ENCODE results near the gene TAF11. TPM values are rescaled to one million over a fixed set of nuclear protein-coding genes. Genes with fewer than 3 reads are reported as not detected.

The TAF11 gene
- total and polyA plus RNA-seq, 2 donors (not counting 3 experiments of a cell fraction or from before 2014, with no cell fraction given) = 30.7 to 37.1 TPM

GRCh38 chr6:34852406-34853085 is 35.3 kb downstream of the TAF11 start:
- Histone ChIP-seq H3K9me1 (replicated peaks; ENCODE audit: control insufficient read depth, extremely low read depth, insufficient read depth, low read length) (no peaks in the 10 kb centered on the region), H3K4me1 (ENCODE audit: control insufficient read depth, extremely low read depth, insufficient read depth, low read length) (no peaks in the 10 kb centered on the region), H4K20me1 (replicated peaks; ENCODE audit: control insufficient read depth, extremely low read depth, insufficient read depth, low read length) (no peaks in the 10 kb centered on the region), H3K79me2 (ENCODE audit: control insufficient read depth, insufficient read depth, low read length) (no peaks in the 10 kb centered on the region), H3K27ac (ENCODE audit: insufficient read depth, low read depth, low read length) (no peak overlapping the region), H2AFZ (ENCODE audit: low read depth, low read length) (no peak overlapping the region), H3K36me3 (ENCODE audit: control insufficient read depth in 2 of 2, extremely low read depth in 1 of 2, insufficient read depth in 2 of 2, low read length in 2 of 2) (peaks cover 0 to 8% of the 10 kb centered on the region in 2 experiments), H3K4me3 (replicated peaks in 1 of 3; ENCODE audit: insufficient read depth in 1 of 3, low read depth in 1 of 3, low read length in 3 of 3) (no peak overlapping the region), H3K27me3 (ENCODE audit: control insufficient read depth in 2 of 2, insufficient read depth in 2 of 2, low read length in 2 of 2) (no peaks in the 10 kb centered on the region), H3K9me3 (replicated peaks; ENCODE audit: control insufficient read depth, insufficient read depth, low read length) (no peaks in the 10 kb centered on the region), H3K4me2 (ENCODE audit: insufficient read depth, low read length) (no peak overlapping the region), H3K9ac (replicated peaks; ENCODE audit: extremely low read depth, insufficient read depth, low read length) (no peak overlapping the region)
- intact Hi-C loops (cut with micrococcal nuclease) (no loop called here), dilution Hi-C loops (cut with MboI; ENCODE audit: extremely low pct_ligation_motif_present, low sequenced_read_pairs) (no loop called here)
- no TSS peak for BruUV-seq (replicated peaks)
- CTCF ChIA-PET = no interaction called here
- no peak for FAIRE-seq
- POLR2A ChIA-PET = no interaction called here
- DNase-seq (ENCODE audit: low read depth, low spot score) = no peak
- TF ChIP-seq JUN (IDR thresholded peaks at IDR 0.05; ENCODE audit: borderline replicate concordance, insufficient read depth, insufficient read length, low read depth) = no peak
- TF ChIP-seq EZH2 (IDR thresholded peaks at IDR 0.05; ENCODE audit: borderline replicate concordance, low read depth, low read length, severe bottlenecking) = no peak
- TF ChIP-seq, protein P1, sequence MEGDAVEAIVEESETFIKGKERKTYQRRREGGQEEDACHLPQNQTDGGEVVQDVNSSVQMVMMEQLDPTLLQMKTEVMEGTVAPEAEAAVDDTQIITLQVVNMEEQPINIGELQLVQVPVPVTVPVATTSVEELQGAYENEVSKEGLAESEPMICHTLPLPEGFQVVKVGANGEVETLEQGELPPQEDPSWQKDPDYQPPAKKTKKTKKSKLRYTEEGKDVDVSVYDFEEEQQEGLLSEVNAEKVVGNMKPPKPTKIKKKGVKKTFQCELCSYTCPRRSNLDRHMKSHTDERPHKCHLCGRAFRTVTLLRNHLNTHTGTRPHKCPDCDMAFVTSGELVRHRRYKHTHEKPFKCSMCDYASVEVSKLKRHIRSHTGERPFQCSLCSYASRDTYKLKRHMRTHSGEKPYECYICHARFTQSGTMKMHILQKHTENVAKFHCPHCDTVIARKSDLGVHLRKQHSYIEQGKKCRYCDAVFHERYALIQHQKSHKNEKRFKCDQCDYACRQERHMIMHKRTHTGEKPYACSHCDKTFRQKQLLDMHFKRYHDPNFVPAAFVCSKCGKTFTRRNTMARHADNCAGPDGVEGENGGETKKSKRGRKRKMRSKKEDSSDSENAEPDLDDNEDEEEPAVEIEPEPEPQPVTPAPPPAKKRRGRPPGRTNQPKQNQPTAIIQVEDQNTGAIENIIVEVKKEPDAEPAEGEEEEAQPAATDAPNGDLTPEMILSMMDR (IDR thresholded peaks at IDR 0.05; ENCODE audit: extremely low read depth in 1 of 2, insufficient read depth in 1 of 2, low read depth in 1 of 2, low read length in 2 of 2) = no peak
- no peak for TF ChIP-seq POLR2A (IDR thresholded peaks at IDR 0.05; ENCODE audit: low read depth, low read length)
- TF ChIP-seq MAX (IDR thresholded peaks at IDR 0.05; ENCODE audit: insufficient read depth, insufficient read length) = no peak
- no peak for TF ChIP-seq FOS (IDR thresholded peaks at IDR 0.05; ENCODE audit: borderline replicate concordance, insufficient read depth, low read length)
- no peak for TF ChIP-seq GATA2 (IDR thresholded peaks at IDR 0.05; ENCODE audit: insufficient read depth, insufficient read length, low read depth, low read length)
- no peak for TF ChIP-seq POLR2AphosphoS5 (IDR thresholded peaks at IDR 0.05; ENCODE audit: insufficient read depth, low read depth, low read length)
- TF ChIP-seq MYC (IDR thresholded peaks at IDR 0.05; ENCODE audit: low read depth, low read length) = no peak

Data from endothelial cell of umbilical vein (primary cell).